Hematopoietic multipotent progenitor cell treated with erythropoietin and hydrocortisone succinate and interleukin-3 and kit ligand, for 15 days (in vitro differentiated cells): ENCODE data around the gene FFAR1.

Experiments
- DNase-seq: peaks from one replicate; pipeline ENCODE4 v3.0.0-alpha.2; 2015; ENCODE audit warnings: low spot score

Gene FFAR1

GRCh38 chr19:35347171-35347929 is at the start of gene FFAR1:
Gene FFAR1 (plus strand): TSS chr19:35347902. CDS start chr19:35351552, 3,650 bp downstream.
- no peak for DNase-seq

GRCh38 chr19:35297922-35298321 is 49.8 kb upstream of the FFAR1 start:
- DNase-seq: no peak

- no peak for DNase-seq
Measured at GRCh38 chr19:35298561-35298972, 49.1 kb upstream of the FFAR1 start.

- peak; percentile 15 for DNase-seq
Measured at GRCh38 chr19:35299523-35300338, 48.0 kb upstream of the FFAR1 start.

GRCh38 chr19:35300339-35300649 is 47.4 kb upstream of the FFAR1 start:
- no peak for DNase-seq

GRCh38 chr19:35301961-35302360 is 45.7 kb upstream of the FFAR1 start:
- DNase-seq: no peak

GRCh38 chr19:35302446-35302845 is 45.3 kb upstream of the FFAR1 start:
- DNase-seq: no peak

- DNase-seq: no peak
Measured at GRCh38 chr19:35303357-35303915, 44.3 kb upstream of the FFAR1 start.

- DNase-seq: no peak
Measured at GRCh38 chr19:35304036-35304435, 43.7 kb upstream of the FFAR1 start.

- DNase-seq: no peak
Measured at GRCh38 chr19:35305181-35305580, 42.5 kb upstream of the FFAR1 start.

- peak; percentile 4 for DNase-seq
Measured at GRCh38 chr19:35306473-35307246, 41.0 kb upstream of the FFAR1 start.

- no peak for DNase-seq
Measured at GRCh38 chr19:35307931-35308330, 39.8 kb upstream of the FFAR1 start.

- no peak for DNase-seq
Measured at GRCh38 chr19:35308910-35309309, 38.8 kb upstream of the FFAR1 start.

GRCh38 chr19:35309481-35310279 is 38.0 kb upstream of the FFAR1 start:
- no peak for DNase-seq

GRCh38 chr19:35310331-35310730 is 37.4 kb upstream of the FFAR1 start:
- no peak for DNase-seq

- no peak for DNase-seq
Measured at GRCh38 chr19:35310811-35311465, 36.8 kb upstream of the FFAR1 start.

GRCh38 chr19:35311901-35312665 is 35.6 kb upstream of the FFAR1 start:
- no peak for DNase-seq

- no peak for DNase-seq
Measured at GRCh38 chr19:35313587-35313986, 34.1 kb upstream of the FFAR1 start.

- DNase-seq: no peak
Measured at GRCh38 chr19:35314031-35314430, 33.7 kb upstream of the FFAR1 start.

GRCh38 chr19:35314858-35315470 is 32.7 kb upstream of the FFAR1 start:
- DNase-seq: no peak
